HTR-8/SVneo (cell line): Measurements from ENCODE around the gene ARHGEF26.

ENCODE experiments used
- DNase-seq: peaks from one replicate; pipeline ENCODE4 v3.0.0; 2011; ENCODE audit warnings: low spot score, mixed read lengths; ENCODE audit not compliant: insufficient read length
- FAIRE-seq: peaks from 2 replicates; lab custom pipeline; 2011; peaks lifted over from hg19 to GRCh38; lab: Jason Lieb, UNC

The ARHGEF26 gene

GRCh38 chr3:154193000-154193615 lies 71.9 kb downstream of the ARHGEF26 start:
- no peak for DNase-seq
- no peak for FAIRE-seq

GRCh38 chr3:154194877-154195276 lies 73.7 kb downstream of the ARHGEF26 start:
- DNase-seq (no peak), FAIRE-seq (no peak)

- FAIRE-seq (no peak), DNase-seq (no peak)
Observed at GRCh38 chr3:154195620-154196356, 74.6 kb downstream of the ARHGEF26 start.

- no peak for DNase-seq
- FAIRE-seq: no peak
Observed at GRCh38 chr3:154197751-154198150, 76.6 kb downstream of the ARHGEF26 start.

GRCh38 chr3:154209499-154209898 lies 88.3 kb downstream of the ARHGEF26 start:
- FAIRE-seq: no peak
- DNase-seq: no peak

GRCh38 chr3:154210986-154211385 lies 89.8 kb downstream of the ARHGEF26 start:
- FAIRE-seq: peak; percentile 46
- no peak for DNase-seq

- DNase-seq: no peak
Observed at GRCh38 chr3:154214306-154214705, 93.1 kb downstream of the ARHGEF26 start.

GRCh38 chr3:154217671-154218070 lies 96.5 kb downstream of the ARHGEF26 start:
- DNase-seq (no peak), FAIRE-seq (no peak)

More at GRCh38 chr3:154214306-154214705, 93.1 kb downstream of the ARHGEF26 start:
- FAIRE-seq: no peak

GRCh38 chr3:154218728-154219127 lies 97.5 kb downstream of the ARHGEF26 start:
- DNase-seq: no peak
- no peak for FAIRE-seq

GRCh38 chr3:154220462-154220861 lies 99.3 kb downstream of the ARHGEF26 start:
- DNase-seq (no peak), FAIRE-seq (no peak)

- no peak for DNase-seq
- no peak for FAIRE-seq
Observed at GRCh38 chr3:154223519-154223918, 102.3 kb downstream of the ARHGEF26 start.

GRCh38 chr3:154224366-154224765 lies 103.2 kb downstream of the ARHGEF26 start:
- no peak for DNase-seq
- FAIRE-seq: no peak

- FAIRE-seq: no peak
Observed at GRCh38 chr3:154224866-154225265, 103.7 kb downstream of the ARHGEF26 start.

GRCh38 chr3:154225536-154225935 lies 104.3 kb downstream of the ARHGEF26 start:
- no peak for FAIRE-seq
- DNase-seq: no peak

More at GRCh38 chr3:154224866-154225265, 103.7 kb downstream of the ARHGEF26 start:
- no peak for DNase-seq

GRCh38 chr3:154227531-154227930 lies 106.3 kb downstream of the ARHGEF26 start:
- DNase-seq: no peak
- no peak for FAIRE-seq

GRCh38 chr3:154228561-154229216 lies 107.5 kb downstream of the ARHGEF26 start:
- DNase-seq (no peak), FAIRE-seq (no peak)

- DNase-seq: no peak
- FAIRE-seq: no peak
Observed at GRCh38 chr3:154229217-154229590, 108.0 kb downstream of the ARHGEF26 start.

GRCh38 chr3:154235330-154235729 lies 114.1 kb downstream of the ARHGEF26 start:
- FAIRE-seq: no peak
- no peak for DNase-seq

- no peak for FAIRE-seq
- DNase-seq: no peak
Observed at GRCh38 chr3:154236331-154236730, 115.1 kb downstream of the ARHGEF26 start.

GRCh38 chr3:154240235-154240634 lies 119.0 kb downstream of the ARHGEF26 start:
- DNase-seq (no peak), FAIRE-seq (no peak)

- DNase-seq (no peak), FAIRE-seq (no peak)
Observed at GRCh38 chr3:154241496-154241895, 120.3 kb downstream of the ARHGEF26 start.
